NCI-H524 (cell line): ENCODE data around the gene FOSB.

Experiments used
- DNase-seq, 2 experiments: peaks; one replicate each; lab custom pipeline; 2025; lab: John Stamatoyannopoulos, UW

The FOSB gene

DNA sequence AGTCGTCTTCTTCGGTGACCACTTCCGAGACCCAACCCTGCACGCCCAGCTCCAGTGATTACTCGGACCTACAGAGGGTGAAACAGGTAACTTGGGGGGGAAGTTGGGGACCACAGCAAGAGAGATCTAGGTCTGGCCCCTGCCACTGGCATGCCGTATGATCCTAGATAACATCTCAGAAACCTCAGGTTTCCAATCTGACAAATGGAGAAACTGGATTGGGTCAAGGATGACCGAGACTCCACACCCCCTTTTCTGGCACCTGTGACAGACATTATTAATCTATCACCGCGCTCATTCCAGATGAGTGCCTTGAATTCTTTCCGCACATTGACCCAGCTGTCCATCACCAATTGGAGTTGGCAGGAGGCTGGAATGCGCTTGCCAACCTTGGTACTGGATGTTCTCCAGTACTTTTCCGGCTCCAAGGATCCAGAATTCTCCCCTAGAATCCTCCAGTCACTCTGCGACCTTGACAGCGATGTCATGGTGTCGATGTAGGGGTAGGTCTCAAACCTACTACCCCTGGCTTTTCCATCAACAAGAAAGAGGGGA lies 56.9 kb downstream of the FOSB start:
- no peak for DNase-seq
